ENCODE data around the gene DCLRE1A.
A peak's percentile ranks its signal among the peaks of the same experiment; 100 is the strongest.

Gene DCLRE1A

GRCh38 chr10:113854013-113854760 is at the start of gene DCLRE1A, which contains the start of gene NHLRC2:
Gene DCLRE1A, minus strand, starts transcription at chr10:113854082. Its CDS starts 900 bp downstream, at chr10:113853182.
Gene NHLRC2, plus strand, starts transcription at chr10:113854661. Its CDS starts 212 bp downstream, at chr10:113854873.
- in situ Hi-C loops (cut with MboI; ENCODE audit: low pct_unique_long_range_greater_than_20kb, low sequenced_read_pairs, unreplicated experiment), result no loop called here
- TF ChIP-seq CTCF (IDR thresholded peaks at IDR 0.05; ENCODE audit: extremely low read depth, insufficient read depth, missing control alignments), result no peak
- DNase-seq (ENCODE audit: low spot score), result peak; percentile 69

DNA sequence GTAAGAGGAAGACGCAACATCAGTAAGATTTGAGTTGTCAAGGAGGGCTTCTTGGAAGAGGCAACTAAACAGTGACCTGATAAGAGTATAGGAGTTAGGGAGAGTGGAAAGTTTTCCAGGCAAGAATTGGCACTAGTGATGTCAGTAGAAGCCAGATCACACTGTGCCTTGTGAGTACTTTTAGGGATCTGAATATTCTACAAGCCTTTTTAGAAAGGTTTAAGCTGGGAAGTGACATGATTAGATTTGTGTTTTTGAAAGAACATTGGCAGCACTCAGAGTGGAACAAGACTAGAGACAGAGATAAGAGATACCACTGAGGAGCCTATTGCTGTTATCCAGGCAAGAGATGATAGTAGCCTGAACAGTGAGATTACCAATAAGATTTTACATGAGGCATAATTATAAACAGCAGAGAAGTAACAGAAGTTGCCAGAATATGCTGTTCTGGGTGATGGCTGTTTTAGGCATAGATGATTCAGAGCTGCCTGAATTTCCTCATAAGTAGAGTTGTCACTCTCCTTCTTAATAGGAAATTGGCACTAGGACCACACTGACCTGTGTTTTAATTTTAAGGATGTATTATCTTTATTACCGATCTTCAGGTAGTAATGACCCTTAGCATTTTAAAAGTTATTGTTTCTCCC is 46.2 kb upstream of the DCLRE1A start:
- in situ Hi-C loops (cut with MboI; ENCODE audit: low pct_unique_long_range_greater_than_20kb, low sequenced_read_pairs, unreplicated experiment), result no loop called here
- no peak for TF ChIP-seq CTCF (IDR thresholded peaks at IDR 0.05; ENCODE audit: extremely low read depth, insufficient read depth, missing control alignments)

DNA sequence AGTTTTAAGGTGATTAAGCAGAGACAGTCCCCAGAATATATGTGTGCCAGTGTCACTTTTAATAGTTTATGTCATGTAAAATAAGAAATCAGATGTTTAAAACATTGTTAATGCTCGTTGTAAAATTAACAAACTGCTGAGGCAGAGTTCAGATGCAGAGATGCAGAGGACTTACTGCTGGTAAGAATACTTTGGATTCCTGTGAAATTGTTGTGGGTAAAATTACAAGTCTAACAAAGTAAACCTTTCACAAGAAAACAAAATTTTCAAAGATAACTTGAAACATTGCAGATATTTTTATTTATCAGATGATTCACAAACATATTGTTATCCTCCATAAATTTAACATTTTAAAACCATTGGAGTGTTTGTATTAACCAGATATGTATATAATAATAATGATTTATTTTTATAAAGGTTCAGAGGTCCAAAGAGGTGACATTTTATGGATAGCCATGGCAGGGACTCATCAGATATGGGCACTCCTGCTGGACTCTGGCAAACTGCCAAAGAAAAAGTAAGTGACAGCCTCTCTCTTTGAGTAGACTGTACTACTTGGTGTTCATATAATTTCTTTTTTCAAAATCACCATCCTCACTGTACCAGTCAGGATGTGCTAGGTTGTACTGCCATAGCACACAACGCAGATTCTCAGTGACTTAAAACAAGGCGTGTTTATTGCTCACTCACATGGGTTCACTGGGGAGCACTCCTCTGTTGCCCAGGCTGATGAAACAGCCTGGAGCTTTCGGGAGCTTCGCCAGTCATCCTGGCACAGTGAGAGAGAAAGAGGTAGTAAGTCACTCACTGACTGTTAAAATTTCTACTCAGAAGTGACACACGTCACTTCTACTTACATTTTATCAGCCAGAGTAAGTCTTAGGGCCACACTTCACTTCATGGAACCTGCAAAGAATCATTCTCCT is 44.1 kb upstream of the DCLRE1A start:
- in situ Hi-C loops (cut with MboI; ENCODE audit: low pct_unique_long_range_greater_than_20kb, low sequenced_read_pairs, unreplicated experiment), result no loop called here
- no peak for DNase-seq (ENCODE audit: low spot score)
- no peak for TF ChIP-seq CTCF (IDR thresholded peaks at IDR 0.05; ENCODE audit: extremely low read depth, insufficient read depth, missing control alignments)

More for the DNA sequence above, 46.2 kb upstream of the DCLRE1A start:
- DNase-seq (ENCODE audit: low spot score), result no peak

- in situ Hi-C loops (cut with MboI; ENCODE audit: low pct_unique_long_range_greater_than_20kb, low sequenced_read_pairs, unreplicated experiment), result no loop called here
- TF ChIP-seq CTCF (IDR thresholded peaks at IDR 0.05; ENCODE audit: extremely low read depth, insufficient read depth, missing control alignments), result no peak
- no peak for DNase-seq (ENCODE audit: low spot score)
These were observed 41.1 kb upstream of the DCLRE1A start for GRCh38 chr10:113895018-113895417.

DNA sequence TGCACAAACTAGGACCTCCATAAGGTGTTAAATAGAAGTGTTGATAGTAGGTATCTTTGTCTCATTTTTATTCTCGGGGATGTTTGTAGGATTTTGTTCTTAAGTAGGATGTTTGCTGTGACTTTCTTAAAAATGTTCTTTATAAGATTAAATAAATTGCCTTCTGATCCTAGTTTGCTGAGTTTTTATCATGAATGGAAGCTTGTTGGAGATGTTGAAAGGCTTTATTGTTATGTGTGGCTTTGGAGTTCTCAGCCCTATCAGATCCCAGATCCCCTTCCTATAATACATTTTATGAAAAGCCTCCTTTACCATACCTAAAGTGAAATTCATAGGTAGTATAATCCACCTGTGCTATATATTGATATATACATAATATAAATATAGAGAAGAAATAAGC is 40.7 kb upstream of the DCLRE1A start:
- in situ Hi-C loops (cut with MboI; ENCODE audit: low pct_unique_long_range_greater_than_20kb, low sequenced_read_pairs, unreplicated experiment), result no loop called here
- DNase-seq (ENCODE audit: low spot score), result no peak
- TF ChIP-seq CTCF (IDR thresholded peaks at IDR 0.05; ENCODE audit: extremely low read depth, insufficient read depth, missing control alignments), result no peak

GRCh38 chr10:113893570-113893969 is 39.7 kb upstream of the DCLRE1A start:
- no peak for DNase-seq (ENCODE audit: low spot score)
- TF ChIP-seq CTCF (IDR thresholded peaks at IDR 0.05; ENCODE audit: extremely low read depth, insufficient read depth, missing control alignments), result no peak
- in situ Hi-C loops (cut with MboI; ENCODE audit: low pct_unique_long_range_greater_than_20kb, low sequenced_read_pairs, unreplicated experiment), result no loop called here
